Uterus (tissue), 2 donors: Measurements from ENCODE around the gene MRPL9.

ENCODE experiments used
- POLR2A ChIP-seq, 2 donors: fragments of 450-650 bp; IDR thresholded peaks; one replicate each; pipeline ENCODE4 v1.6.1; 2016; ENCODE audit warnings: antibody characterized with exemption in 2 of 2, mild to moderate bottlenecking in 1 of 2, moderate library complexity in 1 of 2
- TF ChIP-seq, protein P1 (sequence below), 4 experiments: fragments of 200-600 bp in 2 of 4; fragments of 450-650 bp in 2 of 4; sonication (generic) in 2 of 4; IDR thresholded peaks; one replicate each; pipeline ENCODE4 v1.5.1; 2016 to 2019; ENCODE audit warnings: antibody characterized with exemption in 4 of 4, mild to moderate bottlenecking in 2 of 4, moderate library complexity in 1 of 4

DNA sequence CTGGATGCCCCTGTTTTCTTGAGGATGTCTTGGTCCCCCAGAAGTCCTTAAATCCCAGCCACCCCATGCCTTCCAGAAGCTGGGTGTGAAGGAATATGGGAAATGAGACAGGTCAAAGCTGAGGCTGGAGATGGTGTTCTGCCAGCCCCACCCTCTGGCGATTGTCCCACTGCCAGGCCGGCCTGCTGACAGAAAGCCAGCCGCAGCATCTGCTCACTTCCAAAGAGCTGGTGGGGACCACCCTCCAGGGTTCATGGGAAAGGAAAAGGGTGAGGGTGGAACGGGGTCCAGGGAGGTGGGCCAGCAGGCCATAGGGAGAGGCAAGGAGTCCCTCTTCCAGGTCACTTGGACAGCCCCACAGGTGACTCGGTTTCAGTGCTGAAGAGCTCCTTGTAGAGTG, 43.8 kb upstream of the MRPL9 start:
- TF ChIP-seq, protein P1, sequence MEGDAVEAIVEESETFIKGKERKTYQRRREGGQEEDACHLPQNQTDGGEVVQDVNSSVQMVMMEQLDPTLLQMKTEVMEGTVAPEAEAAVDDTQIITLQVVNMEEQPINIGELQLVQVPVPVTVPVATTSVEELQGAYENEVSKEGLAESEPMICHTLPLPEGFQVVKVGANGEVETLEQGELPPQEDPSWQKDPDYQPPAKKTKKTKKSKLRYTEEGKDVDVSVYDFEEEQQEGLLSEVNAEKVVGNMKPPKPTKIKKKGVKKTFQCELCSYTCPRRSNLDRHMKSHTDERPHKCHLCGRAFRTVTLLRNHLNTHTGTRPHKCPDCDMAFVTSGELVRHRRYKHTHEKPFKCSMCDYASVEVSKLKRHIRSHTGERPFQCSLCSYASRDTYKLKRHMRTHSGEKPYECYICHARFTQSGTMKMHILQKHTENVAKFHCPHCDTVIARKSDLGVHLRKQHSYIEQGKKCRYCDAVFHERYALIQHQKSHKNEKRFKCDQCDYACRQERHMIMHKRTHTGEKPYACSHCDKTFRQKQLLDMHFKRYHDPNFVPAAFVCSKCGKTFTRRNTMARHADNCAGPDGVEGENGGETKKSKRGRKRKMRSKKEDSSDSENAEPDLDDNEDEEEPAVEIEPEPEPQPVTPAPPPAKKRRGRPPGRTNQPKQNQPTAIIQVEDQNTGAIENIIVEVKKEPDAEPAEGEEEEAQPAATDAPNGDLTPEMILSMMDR (IDR thresholded peaks at IDR 0.05) = no peak
- no peak for TF ChIP-seq POLR2A (IDR thresholded peaks at IDR 0.05)
